Epithelial cell of proximal tubule (primary cell): Measurements from ENCODE around the gene NDST1. TPM values are rescaled to one million over a fixed set of nuclear protein-coding genes. Genes with fewer than 3 reads are reported as not detected.

Experiments used
- DNase-seq: peaks from one replicate; pipeline ENCODE4 v3.0.0-alpha.2; 2011; ENCODE audit warnings: low read depth
- H3K4me3 ChIP-seq: 2 replicates; pipeline ENCODE4 v1.5.1; 2011; ENCODE audit warnings: low read depth, mild to moderate bottlenecking, low read length
- total RNA-seq: library from RNA; depleted of rRNA; stranded (reverse); fragments of >200 nt; gene quantifications from 2 replicates; pipeline ENCODE4 v1.2.3, GENCODE V29; 2015
- TF ChIP-seq, protein P1 (sequence below): conservative IDR thresholded peaks from 2 replicates; pipeline ENCODE4 v1.5.1; 2012; ENCODE audit warnings: low read depth, mild to moderate bottlenecking, low read length

The NDST1 gene
- total RNA-seq, 1 donor from 2014 or later, result 65.4 TPM

DNA sequence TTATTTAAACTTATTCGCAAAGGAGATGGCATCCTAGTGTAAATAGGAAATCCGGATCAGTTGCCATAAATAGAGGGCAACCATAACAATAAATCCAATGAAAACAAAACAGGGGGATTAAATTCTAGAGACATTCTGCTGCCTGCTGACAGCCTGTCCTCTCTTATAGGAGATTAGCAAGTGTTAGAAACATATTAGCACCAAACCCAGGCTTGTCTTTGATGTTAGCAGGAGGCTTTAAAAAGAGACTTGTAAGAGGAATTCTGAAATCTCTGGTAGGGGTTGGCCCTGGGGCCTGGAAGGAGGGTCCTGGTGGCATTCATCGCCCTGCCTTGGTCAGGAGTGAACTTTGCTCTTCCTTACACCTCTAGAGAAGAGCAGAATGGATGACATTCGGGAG is 21.6 kb downstream of the NDST1 start:
- no peak overlapping the region for H3K4me3 ChIP-seq
- no peak for DNase-seq
- TF ChIP-seq, protein P1, sequence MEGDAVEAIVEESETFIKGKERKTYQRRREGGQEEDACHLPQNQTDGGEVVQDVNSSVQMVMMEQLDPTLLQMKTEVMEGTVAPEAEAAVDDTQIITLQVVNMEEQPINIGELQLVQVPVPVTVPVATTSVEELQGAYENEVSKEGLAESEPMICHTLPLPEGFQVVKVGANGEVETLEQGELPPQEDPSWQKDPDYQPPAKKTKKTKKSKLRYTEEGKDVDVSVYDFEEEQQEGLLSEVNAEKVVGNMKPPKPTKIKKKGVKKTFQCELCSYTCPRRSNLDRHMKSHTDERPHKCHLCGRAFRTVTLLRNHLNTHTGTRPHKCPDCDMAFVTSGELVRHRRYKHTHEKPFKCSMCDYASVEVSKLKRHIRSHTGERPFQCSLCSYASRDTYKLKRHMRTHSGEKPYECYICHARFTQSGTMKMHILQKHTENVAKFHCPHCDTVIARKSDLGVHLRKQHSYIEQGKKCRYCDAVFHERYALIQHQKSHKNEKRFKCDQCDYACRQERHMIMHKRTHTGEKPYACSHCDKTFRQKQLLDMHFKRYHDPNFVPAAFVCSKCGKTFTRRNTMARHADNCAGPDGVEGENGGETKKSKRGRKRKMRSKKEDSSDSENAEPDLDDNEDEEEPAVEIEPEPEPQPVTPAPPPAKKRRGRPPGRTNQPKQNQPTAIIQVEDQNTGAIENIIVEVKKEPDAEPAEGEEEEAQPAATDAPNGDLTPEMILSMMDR, result no peak

- TF ChIP-seq, protein P1, result no peak
- no peak for DNase-seq
These were observed 22.5 kb downstream of the NDST1 start for GRCh38 chr5:150530423-150530822.

DNA sequence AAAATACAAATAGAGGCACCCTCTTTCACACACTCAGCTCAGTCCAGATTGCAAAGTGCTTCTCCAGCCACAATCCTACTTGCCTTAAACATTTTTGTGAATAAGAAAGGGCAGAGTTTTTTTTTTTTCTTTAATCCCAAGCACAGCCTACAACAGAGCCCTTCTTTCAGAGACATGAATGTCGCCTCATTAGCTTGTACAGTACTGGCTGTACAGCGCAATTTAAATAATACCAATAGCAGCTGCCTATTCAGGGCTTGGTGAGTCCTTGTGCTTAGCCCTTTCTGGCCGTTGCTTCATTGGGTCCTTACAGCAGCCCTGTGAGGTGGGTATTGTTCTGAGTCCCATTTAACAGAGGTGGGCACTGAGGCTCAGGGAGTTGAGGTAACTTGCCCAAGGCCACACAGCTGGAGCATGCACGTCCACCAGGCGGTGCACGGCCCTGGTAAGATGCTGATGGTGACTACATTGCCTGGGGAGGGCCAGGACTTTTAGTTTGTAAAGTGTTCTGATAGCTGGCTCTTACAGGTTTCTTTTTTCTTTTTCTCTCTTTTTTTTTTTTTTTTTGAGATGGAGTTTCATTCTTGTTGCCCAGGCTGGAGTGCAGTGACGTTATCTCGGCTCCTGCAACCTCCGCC is 23.1 kb downstream of the NDST1 start:
- no peak for DNase-seq
- H3K4me3 ChIP-seq, result no peak overlapping the region
- TF ChIP-seq, protein P1, result no peak

More at GRCh38 chr5:150530423-150530822, 22.5 kb downstream of the NDST1 start:
- no peak overlapping the region for H3K4me3 ChIP-seq

DNA sequence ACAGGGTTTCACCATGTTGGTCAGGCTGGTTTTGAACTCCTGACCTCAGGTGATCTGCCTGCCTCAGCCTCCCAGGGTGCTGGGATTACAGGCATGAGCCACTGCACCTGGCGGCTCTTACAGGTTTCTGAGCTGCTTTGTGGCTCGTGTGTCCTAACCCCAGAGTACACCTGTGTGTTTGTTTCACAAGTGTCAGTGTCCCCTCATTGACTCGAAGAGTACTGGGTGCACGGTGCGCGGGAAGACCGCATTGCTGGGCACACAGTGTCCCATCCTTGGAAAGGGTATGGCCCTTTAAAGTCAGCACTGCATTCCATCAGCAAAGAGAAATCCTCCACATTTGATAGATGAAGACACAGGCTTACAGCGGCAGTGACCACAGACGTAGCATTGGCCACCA is 23.8 kb downstream of the NDST1 start:
- TF ChIP-seq, protein P1, result no peak
- no peak for DNase-seq
- no peak overlapping the region for H3K4me3 ChIP-seq

DNA sequence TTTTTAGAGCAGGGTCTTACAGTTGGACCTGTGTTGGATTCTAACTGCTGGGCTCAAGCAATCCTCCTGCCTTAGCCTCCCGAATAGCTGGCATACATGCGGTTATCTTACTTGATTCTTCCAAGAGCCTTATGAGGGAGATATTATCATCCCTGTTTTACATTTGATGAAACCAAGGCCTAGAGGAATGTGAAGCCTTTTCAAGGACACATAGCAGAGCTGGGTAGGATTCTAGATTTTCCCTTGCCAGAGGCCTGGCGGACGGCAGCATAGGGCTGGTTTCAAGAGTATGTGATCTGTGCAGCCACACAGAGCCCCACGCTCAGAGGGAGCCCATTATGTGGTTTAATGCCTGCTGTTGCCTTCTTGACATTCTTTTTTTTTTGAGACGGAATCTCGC is 24.2 kb downstream of the NDST1 start:
- no peak overlapping the region for H3K4me3 ChIP-seq
- TF ChIP-seq, protein P1, result no peak
- no peak for DNase-seq

DNA sequence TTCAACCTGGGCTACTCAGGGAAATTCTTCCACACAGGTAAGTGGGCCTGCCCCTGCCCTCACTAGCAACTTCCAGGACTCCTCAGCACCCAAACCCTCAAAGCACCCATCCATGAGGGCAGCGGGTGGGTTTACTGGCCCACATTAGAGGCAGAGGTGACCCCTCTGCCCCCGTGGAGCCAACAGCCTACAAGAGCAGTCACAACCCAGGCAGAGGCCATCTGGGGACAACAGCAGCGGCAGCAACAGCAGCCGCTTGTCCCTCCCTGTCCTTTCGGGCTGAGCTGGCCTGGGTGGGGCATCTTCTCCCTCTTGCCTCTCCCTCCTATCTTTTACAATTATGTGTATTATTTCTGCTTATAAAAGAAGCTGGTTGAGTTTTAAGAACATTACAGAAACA is 25.1 kb downstream of the NDST1 start:
- no peak overlapping the region for H3K4me3 ChIP-seq
- TF ChIP-seq, protein P1, result no peak
- no peak for DNase-seq

DNA sequence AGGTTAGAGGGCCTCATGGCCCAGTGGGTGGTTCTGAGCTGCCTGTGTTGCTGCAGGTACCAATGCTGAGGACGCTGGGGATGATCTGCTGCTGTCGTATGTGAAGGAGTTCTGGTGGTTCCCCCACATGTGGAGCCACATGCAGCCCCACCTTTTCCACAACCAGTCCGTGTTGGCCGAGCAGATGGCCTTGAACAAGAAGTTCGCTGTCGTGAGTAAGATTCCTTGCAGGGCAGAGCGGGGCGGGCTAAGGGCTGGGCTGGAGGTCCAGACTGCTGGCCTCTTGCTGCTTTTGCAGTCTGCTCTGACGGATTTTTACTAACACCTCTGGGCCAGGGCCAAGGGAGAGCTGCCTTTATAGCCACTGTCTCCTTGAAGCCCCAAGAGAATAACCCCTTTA is 26.9 kb downstream of the NDST1 start:
- no peak overlapping the region for H3K4me3 ChIP-seq
- DNase-seq, result no peak
- TF ChIP-seq, protein P1, result no peak
